ENCODE measurements around the gene C7. TPM values are rescaled to one million over a fixed set of nuclear protein-coding genes. Genes with fewer than 3 reads are reported as not detected.

Gene C7
- total RNA-seq, 1 experiment from 2014 or later = 11.7 TPM

DNA sequence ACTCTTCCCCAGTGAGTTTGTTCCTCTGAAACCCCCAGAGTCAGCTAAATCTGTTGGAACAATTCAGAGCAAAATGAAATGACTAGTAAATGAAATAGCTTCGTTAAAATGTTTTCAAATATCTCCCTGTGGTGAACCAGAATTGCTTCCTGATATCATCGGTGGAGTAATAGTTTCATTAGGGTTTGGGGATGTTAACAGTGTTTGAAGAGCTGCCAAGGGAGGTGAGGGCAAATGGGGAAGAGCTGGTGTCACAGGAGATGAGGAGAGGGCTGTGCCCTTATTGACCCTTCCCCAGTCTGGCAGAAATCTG, 4.3 kb upstream of the C7 start:
- BruUV-seq (replicated peaks) = no TSS peak
- ChIA-PET POLR2A (ENCODE audit: low non-redundant PET) (no interaction called here), CTCF (interaction anchor here (0.9 to 1.4 kb wide), 6 partner anchors 57 to 737 kb away, joined by 3 to 10 read pairs (median 6); no protein-coding TSS in a partner anchor)
- H3K4me1 ChIP-seq (ENCODE audit: insufficient read depth, low read length, poor library complexity, severe bottlenecking) = peaks cover 12% of the 10 kb centered on the region
- H3K9me3 ChIP-seq (ENCODE audit: low read depth, low read length, poor library complexity, severe bottlenecking) = no peaks in the 10 kb centered on the region
- intact Hi-C loops (cut with micrococcal nuclease; ENCODE audit: unreplicated experiment) = loop anchor here (1.0 to 10.0 kb wide), 5 partner anchors 367 to 938 kb away; no protein-coding TSS in a partner anchor
- no peak overlapping the region for H3K4me3 ChIP-seq (ENCODE audit: low read depth, low read length, poor library complexity, severe bottlenecking)
- no peak for DNase-seq (ENCODE audit: low spot score)
- H3K27ac ChIP-seq (ENCODE audit: low read depth, low read length, poor library complexity, severe bottlenecking) = peak overlapping the region; percentile 4
- TF ChIP-seq EZH2 (IDR thresholded peaks at IDR 0.05; ENCODE audit: borderline replicate concordance, low read depth, low read length, poor library complexity, severe bottlenecking) (no peak), CTCF (conservative IDR thresholded peaks at IDR 0.05; ENCODE audit: low read depth, low read length) (no peak)
- H3K36me3 ChIP-seq (ENCODE audit: insufficient read depth, low read length, poor library complexity, severe bottlenecking) = no peaks in the 10 kb centered on the region
- no peaks in the 10 kb centered on the region for H3K27me3 ChIP-seq (replicated peaks; ENCODE audit: insufficient read depth, low read depth, low read length, poor library complexity)

DNA sequence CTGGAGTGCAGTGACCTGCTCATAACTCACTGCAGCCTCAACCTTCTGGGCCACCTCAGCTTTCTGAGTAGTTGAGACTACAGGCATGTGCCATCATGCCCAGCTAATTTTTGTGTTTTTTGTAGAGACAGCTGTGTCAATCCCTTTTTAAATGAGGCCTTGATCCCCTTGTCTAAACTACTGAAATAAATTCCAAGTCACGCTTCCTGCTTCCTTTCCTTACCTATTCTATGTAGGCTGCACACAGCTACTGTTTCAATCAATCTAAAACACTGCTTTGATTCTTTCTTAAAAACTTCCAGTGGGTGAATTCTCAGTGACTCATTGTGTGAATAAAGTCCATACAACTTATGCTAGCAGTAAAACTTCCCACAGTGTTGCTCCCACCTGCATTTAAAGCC, 2.9 kb upstream of the C7 start:
- no peak for DNase-seq (ENCODE audit: low spot score)
- BruUV-seq (replicated peaks) = no TSS peak
- no peaks in the 10 kb centered on the region for H3K36me3 ChIP-seq (ENCODE audit: insufficient read depth, low read length, poor library complexity, severe bottlenecking)
- intact Hi-C loops (cut with micrococcal nuclease; ENCODE audit: unreplicated experiment) = loop anchor here (5.0 to 10.0 kb wide), 2 partner anchors 366 to 618 kb away; no protein-coding TSS in a partner anchor
- ChIA-PET CTCF (interaction anchor here (0.6 to 0.7 kb wide), 2 partner anchors 12 to 116 kb away, joined by 4 to 10 read pairs; no protein-coding TSS in a partner anchor), POLR2A (ENCODE audit: low non-redundant PET) (no interaction called here)
- no peaks in the 10 kb centered on the region for H3K9me3 ChIP-seq (ENCODE audit: low read depth, low read length, poor library complexity, severe bottlenecking)
- peaks cover 12% of the 10 kb centered on the region for H3K4me1 ChIP-seq (ENCODE audit: insufficient read depth, low read length, poor library complexity, severe bottlenecking)
- H3K27ac ChIP-seq (ENCODE audit: low read depth, low read length, poor library complexity, severe bottlenecking) = no peak overlapping the region
- TF ChIP-seq CTCF (conservative IDR thresholded peaks at IDR 0.05; ENCODE audit: low read depth, low read length) (no peak), EZH2 (IDR thresholded peaks at IDR 0.05; ENCODE audit: borderline replicate concordance, low read depth, low read length, poor library complexity, severe bottlenecking) (no peak)
- no peak overlapping the region for H3K4me3 ChIP-seq (ENCODE audit: low read depth, low read length, poor library complexity, severe bottlenecking)
- no peaks in the 10 kb centered on the region for H3K27me3 ChIP-seq (replicated peaks; ENCODE audit: insufficient read depth, low read depth, low read length, poor library complexity)

- Histone ChIP-seq H3K9me3 (ENCODE audit: low read depth, low read length, poor library complexity, severe bottlenecking) (no peaks in the 10 kb centered on the region), H3K27ac (ENCODE audit: low read depth, low read length, poor library complexity, severe bottlenecking) (no peak overlapping the region), H3K36me3 (ENCODE audit: insufficient read depth, low read length, poor library complexity, severe bottlenecking) (no peaks in the 10 kb centered on the region), H3K4me1 (ENCODE audit: insufficient read depth, low read length, poor library complexity, severe bottlenecking) (peaks cover 5% of the 10 kb centered on the region), H3K4me3 (ENCODE audit: low read depth, low read length, poor library complexity, severe bottlenecking) (no peak overlapping the region), H3K27me3 (replicated peaks; ENCODE audit: insufficient read depth, low read depth, low read length, poor library complexity) (no peaks in the 10 kb centered on the region)
- TSS peak; percentile 76 for BruUV-seq (replicated peaks)
- TF ChIP-seq EZH2 (IDR thresholded peaks at IDR 0.05; ENCODE audit: borderline replicate concordance, low read depth, low read length, poor library complexity, severe bottlenecking) = no peak
- TF ChIP-seq CTCF (conservative IDR thresholded peaks at IDR 0.05; ENCODE audit: low read depth, low read length) = no peak
- intact Hi-C loops (cut with micrococcal nuclease; ENCODE audit: unreplicated experiment) = loop anchor here (5.0 to 10.0 kb wide), 2 partner anchors 363 to 615 kb away; no protein-coding TSS in a partner anchor
- CTCF ChIA-PET = no interaction called here
- DNase-seq (ENCODE audit: low spot score) = no peak
- POLR2A ChIA-PET (ENCODE audit: low non-redundant PET) = interaction anchor here (0.6 kb wide), 1 partner anchor 81 kb away, joined by 7 read pairs; no protein-coding TSS in a partner anchor
These were observed 426 bp downstream of the C7 start for GRCh38 chr5:40909723-40910122.
